Endometrium (tissue), 2 donors: Measurements from ENCODE around the gene TSEN54.
"Not testable (repeated sequence)": the region's sequence is repeated elsewhere in the genome, so short reads cannot be mapped to it uniquely, and the experiment has no call there.

Experiments used
- FAIRE-seq: peaks from 2 replicates; lab custom pipeline; 2012; peaks lifted over from hg19 to GRCh38; lab: Jason Lieb, UNC
- donor health status: control.
- donor health status: control.

TSEN54 gene

DNA sequence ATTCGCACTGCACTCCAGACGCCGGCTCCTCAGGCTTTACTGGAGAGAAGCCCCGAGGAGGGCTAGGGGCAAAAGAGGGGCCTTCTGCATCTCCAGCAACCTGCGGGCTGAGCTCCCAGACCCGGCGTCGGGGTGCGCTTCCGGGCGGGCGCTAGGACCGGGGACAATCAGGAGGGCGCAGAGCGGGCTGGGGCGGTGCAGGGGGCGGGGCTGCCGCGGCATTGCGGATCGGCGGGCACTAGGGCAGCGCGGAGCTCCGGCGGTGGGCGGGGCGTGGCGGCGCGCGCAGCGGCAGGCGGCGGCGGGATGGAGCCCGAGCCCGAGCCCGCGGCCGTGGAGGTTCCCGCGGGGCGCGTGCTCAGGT, at the start of gene TSEN54:
Gene TSEN54 (plus strand): TSS at position 274 of the 364 bp plus-strand sequence. CDS start 33 bp downstream, at position 307.
- FAIRE-seq = no peak

GRCh38 chr17:75468291-75468754, 48.0 kb upstream of the TSEN54 start:
- no peak for FAIRE-seq

DNA sequence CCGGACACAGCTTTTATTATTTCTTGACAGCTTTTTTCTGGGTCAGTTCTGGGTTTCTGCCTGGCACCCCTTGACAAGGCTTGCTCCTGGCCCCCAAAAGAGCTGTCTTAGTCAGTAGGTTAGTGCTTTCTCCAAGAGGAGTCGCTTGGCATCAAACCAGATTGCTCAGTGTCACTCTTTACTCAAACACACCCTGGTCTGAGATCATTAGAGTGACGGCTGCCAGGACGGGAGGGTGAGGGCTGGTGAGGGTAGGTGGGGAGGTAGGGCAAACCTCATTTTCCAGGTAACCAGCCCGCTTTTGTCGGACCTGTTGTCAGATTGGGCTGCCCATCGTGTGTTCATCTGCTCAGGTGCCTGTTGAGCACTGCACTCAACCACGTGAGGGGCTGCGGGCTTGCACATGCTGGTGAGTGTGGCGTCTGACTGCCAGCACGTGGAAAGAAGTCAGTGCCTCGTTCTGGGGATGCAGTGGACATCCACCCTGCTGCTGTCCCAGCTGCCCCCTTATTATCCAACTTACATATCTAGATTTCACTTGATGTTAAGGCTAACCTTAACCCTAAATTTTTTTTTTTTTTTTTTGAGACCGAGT, 47.5 kb upstream of the TSEN54 start:
- no peak for FAIRE-seq

DNA sequence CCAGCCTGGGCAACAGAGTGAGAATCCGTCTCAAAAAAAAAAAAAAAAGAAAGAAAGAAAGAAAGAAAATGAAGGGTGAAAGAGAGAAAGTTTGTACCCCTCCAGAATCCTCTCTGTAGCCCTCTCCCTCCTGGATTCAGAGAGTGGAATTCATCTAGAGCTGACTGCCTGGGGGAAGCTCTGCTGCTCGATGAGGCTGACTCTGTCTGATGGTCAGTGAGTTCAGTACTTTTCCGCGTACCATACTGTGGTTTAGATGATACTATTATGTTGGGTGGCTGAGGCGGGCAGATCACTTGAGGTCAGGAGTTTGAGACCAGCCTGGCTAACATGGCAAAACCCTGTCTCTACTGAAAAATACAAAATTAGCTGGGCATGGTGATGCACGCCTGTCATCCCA, 45.1 kb upstream of the TSEN54 start:
- FAIRE-seq = no peak

DNA sequence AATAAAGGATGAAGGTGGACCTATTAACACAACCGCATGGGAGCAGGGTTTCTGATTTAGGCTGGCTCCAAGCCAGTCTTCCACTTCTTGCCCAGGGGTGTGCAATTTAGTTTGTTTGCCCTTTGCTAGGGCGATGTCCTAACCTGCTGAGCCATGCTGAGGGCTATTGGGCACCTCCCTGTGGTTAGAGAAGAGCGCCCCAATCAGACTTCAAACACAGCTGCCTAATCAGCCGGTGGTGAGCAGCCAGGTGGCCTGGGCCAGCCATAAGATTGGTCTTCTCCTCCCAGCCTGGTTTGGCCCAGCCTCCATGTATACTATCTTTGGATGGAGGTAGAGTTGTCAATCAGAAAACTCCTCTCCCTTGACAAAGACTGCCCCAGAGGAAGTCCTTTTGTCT, 44.2 kb upstream of the TSEN54 start:
- no peak for FAIRE-seq

DNA sequence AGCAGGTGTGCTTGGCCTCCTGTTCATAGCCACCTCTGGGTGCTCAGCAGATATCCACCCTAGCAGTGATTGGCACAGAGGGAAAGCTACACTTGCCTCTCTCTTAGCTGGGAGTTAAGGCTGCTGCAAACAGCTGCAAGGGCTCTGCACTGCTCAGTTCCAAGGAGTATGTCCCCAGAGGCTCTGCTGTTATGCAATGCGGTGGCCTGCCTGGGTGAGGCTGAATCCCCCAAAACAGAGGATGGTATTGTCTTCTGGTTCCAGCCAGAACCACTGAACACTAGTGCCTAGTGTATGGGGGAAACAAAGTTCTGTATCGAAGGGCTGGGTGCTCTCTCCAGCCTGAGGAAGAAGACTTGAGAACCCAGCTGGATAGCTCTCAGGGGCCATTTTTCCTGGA, 43.1 kb upstream of the TSEN54 start:
- no peak for FAIRE-seq

DNA sequence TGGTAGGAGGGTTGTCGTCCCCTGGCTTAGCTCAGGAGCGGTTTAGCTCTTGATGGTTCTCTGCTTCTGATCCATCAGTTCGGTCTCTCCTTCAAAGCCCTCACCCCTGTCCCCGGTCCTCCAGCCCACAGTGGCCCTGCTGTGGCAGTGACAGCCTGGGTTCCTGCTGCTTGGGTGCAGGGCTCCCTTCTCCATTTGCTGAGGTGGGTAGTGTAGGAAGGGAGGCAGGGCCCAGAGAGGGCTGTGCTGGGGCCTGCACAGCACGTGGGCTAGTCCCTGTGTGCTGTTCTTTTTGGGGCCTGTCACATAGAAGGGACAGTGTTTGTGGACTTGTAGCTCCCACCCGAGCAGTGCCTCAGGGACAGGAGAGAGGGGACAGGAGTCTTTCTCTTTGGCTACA, 41.6 kb upstream of the TSEN54 start:
- no peak for FAIRE-seq

DNA sequence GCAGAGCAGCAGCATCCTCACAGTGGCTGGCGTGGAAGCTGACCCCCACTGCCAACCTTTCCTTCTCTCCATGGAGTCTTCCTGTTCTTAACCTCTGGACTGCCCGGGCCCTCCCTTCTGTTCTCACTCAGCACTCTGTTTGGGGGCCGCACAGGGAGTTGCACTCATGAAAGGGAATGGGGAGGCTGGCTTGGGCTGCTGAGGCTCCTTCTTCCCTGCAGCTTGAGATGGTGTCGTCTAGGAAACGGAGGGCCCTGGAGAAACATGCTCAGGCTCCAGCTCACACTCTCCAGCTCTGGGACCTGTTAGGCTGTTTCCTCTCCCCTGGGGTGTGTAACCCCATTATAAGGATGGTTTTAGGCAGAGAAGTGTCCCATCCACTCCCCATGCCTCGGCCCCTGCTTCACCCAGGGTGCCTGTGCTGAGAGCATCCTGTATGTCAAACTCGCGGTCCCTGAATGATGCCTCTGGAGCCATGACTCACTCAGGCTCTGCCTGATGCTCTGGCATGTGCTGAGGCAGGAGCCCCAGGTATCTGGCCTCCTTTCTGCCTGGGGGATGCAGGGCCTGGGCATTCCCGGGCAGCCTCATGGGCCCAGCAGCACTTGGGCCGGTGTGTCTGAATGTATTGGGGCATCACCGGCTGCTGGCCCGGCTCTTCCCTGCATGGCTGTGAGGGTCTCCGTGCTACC, 41.0 kb upstream of the TSEN54 start:
- no peak for FAIRE-seq

DNA sequence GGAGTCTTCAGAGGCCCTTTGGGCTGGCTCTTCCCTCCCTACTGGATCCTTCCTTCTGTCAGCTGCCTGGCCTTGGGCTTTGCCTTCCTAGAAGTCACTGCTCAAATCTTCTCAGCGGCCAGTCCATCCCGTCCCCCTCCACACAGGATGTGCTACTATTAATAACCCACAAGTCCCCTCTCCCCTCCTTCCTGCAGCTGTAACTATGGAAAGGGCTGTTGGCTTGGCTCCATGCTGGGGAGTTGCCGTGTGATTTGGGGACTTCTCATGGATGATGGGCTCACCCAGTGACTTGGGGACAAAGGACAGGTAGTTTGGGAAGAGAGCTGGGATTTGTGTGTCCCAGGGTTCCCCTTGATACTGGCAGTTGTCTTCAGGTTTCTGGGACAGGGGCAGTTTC, 40.5 kb upstream of the TSEN54 start:
- FAIRE-seq = no peak

- no peak for FAIRE-seq
Observed at GRCh38 chr17:75476271-75476671, 40.1 kb upstream of the TSEN54 start.

- FAIRE-seq = no peak
Observed at GRCh38 chr17:75476752-75477489, 39.4 kb upstream of the TSEN54 start.

DNA sequence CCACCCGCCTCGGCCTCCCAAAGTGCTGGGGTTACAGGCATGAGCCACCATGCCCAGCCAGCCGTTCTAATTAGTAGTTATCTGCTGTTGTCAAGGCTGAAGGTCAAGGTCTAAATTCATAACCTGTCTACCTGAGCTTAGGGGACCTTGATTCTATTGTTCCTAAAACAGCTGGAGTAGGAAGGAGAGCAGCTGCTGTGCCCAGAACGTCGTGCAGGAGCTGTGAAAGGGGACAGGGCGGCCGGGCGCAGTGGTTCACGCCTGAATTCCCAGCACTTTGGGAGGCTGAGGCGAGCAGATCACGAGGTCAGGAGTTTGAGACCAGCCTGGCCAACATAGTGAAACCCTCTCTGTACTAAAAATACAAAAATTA, 38.9 kb upstream of the TSEN54 start:
- not testable (repeated sequence) for FAIRE-seq

GRCh38 chr17:75478508-75478907, 37.8 kb upstream of the TSEN54 start:
- FAIRE-seq = no peak

- FAIRE-seq = no peak
Observed at GRCh38 chr17:75480281-75480680, 36.0 kb upstream of the TSEN54 start.

DNA sequence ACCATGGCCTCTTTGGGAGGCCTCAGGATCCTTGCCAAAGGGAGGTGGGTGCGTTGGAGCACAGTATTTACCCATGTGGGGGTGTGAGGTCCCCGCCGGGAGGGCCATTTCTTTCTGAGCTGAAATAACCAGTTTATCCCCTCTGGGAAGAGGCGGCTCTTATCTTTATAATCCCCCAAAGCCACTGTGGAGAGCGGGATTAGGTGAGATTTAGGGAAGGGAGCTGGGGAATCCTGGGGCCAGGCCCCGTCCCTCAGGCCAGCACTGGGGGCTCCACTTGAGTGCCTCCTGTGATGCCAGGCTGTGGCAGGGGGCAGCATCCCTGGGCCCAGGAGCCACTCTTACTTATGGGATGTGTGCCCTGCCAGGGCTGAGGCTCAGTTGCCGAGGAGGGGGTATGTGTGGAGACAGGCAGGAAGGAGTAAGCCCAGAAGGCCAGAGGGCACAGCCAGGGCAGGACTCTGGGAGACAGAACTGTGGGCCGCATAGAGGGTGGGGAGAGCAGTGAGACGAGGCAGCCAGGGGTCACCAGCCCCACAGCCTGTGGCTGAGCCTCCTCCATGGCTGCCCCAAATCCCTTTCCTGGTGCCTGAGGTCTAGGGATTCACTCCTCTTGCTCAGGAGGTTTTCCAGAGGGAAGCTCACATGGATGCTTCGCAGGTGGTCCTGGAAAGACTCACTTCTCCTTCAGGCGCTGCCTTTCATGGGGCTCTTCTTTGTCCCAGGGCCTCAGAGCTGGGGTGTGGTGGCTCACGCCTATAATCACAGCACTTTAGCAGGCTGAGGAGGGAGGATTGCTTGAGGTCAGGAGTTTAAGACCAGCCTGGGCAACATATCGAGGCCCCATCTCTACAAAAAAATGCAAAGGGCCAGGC, 34.9 kb upstream of the TSEN54 start:
- no peak for FAIRE-seq

DNA sequence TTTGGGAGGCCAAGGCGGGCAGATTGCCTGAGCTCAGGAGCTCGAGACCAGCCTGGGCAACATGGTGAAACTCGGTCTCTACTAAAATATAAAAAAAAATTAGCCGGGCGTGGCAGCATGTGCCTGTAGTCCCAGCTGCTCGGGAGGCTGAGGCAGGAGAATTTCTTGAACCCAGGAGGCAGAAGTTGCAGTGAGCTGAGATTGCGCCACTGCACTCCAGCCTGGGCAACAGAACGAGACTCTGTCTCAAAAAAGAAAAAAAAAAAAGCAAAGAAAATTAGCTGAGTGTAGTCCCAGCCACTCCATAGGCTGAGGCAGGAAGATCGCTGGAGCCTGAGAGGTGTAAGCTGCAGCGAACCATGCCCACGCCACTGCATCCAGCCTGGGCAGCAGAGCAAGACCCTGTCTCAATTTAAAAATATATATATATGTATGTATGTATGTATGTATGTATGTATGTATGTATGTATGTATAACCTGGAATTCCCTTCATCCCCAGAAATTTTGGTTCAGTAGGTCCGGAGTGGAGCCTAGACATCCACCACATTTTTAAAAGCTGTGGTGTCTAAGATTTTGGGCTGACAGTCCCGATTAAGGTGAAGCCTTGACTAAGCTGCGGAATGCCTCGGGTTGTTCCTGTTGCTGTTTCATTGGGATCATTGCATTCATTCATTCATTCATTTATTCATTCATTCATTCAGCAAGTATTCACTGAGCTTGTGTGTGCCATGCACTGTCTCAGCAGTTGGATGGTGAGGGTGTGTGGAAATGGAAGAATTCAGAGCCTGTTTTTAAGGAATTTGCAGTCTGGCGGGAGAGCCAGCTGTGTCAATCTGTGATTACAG, 34.0 kb upstream of the TSEN54 start:
- FAIRE-seq = no peak

DNA sequence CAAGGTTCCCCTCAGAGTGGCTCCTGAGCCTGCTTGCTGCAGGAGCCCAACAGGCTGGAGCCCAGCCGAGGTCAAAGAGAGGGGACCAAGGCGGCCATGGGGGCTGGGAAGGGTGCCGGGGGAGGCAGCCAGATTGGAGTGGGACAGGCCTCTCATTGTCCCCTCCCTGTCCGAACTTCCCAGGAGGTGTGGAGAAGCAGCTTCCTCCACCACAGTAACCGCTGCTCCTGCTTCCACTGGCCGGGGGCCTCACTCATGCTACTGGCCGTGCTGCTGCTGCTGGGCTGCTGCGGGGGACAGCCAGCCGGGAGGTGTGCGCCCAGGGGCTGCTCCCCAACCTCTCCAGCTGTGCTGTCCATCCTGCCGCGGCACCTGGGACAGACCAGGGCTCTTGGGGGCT, 30.6 kb upstream of the TSEN54 start:
- no peak for FAIRE-seq

- no peak for FAIRE-seq
Observed at GRCh38 chr17:75486151-75486550, 30.2 kb upstream of the TSEN54 start.

DNA sequence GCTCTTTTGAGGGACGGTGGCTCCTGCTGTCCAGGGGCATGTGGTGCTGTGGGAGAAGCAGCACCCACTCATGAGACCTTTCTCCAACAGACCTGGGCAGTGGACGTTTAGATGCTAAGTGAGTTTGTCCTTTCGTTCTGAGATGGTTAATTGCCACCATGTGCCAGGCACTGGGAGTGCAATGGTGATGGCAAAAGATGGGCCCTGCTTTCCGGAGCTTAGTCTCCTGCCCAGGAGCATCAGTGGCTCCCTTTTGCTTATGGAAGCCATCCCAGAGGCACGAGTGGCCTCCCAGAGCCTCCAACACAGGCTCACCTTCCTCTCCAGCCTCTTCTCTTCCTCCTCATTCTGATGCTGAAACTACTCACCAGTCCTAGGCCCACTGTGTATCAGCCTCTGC, 29.4 kb upstream of the TSEN54 start:
- FAIRE-seq = no peak

DNA sequence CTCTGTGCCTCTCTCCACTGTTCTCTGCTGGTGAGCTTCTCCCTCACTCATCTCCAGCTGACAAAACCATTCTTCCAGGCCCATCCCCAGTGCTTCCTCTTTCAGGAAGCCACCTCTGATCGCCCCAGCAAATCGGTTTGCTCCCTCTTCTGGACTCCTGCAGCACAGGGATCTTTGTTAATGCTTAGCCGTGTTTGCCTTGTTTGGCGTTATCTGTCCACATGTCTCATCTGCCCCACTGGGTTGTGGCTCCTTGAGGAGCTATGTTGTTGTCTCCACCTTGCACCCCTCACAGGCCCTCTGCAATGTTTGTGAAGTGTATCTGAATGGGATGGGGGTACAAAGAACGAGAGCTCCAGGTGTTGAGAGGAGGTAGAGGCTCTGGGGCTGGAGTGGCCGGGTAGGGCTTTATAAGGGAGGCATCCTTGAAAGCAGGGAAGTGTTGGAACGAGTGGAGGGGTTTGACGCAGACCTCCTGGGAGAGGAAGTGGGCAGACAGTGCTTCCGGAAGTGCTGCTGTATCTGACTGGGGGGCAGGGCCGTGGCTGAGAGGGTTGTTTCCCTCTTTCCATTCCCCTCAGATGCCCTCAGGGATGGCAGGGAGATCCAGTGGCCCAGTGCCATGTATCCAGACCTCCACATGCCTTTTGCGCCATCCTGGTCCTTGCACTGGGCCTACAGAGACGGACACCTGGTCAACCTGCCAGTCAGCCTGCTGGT, 28.8 kb upstream of the TSEN54 start:
- no peak for FAIRE-seq
